ENCODE data around the gene GPR87. TPM values are rescaled to one million over a fixed set of nuclear protein-coding genes. Genes with fewer than 3 reads are reported as not detected.

Gene GPR87
- total and polyA plus RNA-seq, 2 of the 4 experiments (the other 2 are of a cell fraction) = 0.26 to 0.36 TPM

- Histone ChIP-seq H3K4me3 (ENCODE audit: insufficient read depth, low read depth, low read length) (no peak overlapping the region), H3K27me3 (ENCODE audit: control insufficient read depth, insufficient read depth, low read length) (no peaks in the 10 kb centered on the region), H3K9me1 (ENCODE audit: insufficient read depth, low read length) (no peaks in the 10 kb centered on the region), H3K27ac (ENCODE audit: insufficient read depth, low read length) (no peak overlapping the region), H2BK120ac (ENCODE audit: low read depth, low read length) (peak overlapping the region; percentile 5), H3K36me3 (ENCODE audit: control insufficient read depth, insufficient read depth, low read length) (no peaks in the 10 kb centered on the region), H3K9me3 (ENCODE audit: control insufficient read depth, insufficient read depth, low read length) (no peaks in the 10 kb centered on the region), H3K79me1 (ENCODE audit: low read depth in 1 of 2, low read length in 2 of 2) (no peaks in the 10 kb centered on the region), H3K23ac (ENCODE audit: low read depth, low read length) (no peak overlapping the region), H4K5ac (ENCODE audit: low read depth, low read length) (no peak overlapping the region; the same call in 1 of the 2 replicates), H3K9ac (ENCODE audit: low read depth, low read length) (no peak overlapping the region), H3K4me1 (ENCODE audit: control insufficient read depth, insufficient read depth, low read length) (peaks cover 3% of the 10 kb centered on the region; the same call in 1 of the 2 replicates), H3K18ac (ENCODE audit: low read depth, low read length) (peak overlapping the region; percentile 39; the same call in 1 of the 2 replicates), H2AK5ac (ENCODE audit: low read depth, low read length) (0 out of 2 replicates have a peak overlapping the region, but pooled peaks have one; percentile 67), H3K4me2 (ENCODE audit: low read depth, low read length) (no peak overlapping the region), H3K4ac (ENCODE audit: low read depth, low read length) (no peak overlapping the region), H3K56ac (ENCODE audit: extremely low read depth, insufficient read depth, low read length) (no peak overlapping the region), H2BK5ac (ENCODE audit: low read depth, low read length, poor library complexity, severe bottlenecking) (no peak overlapping the region), H2BK15ac (ENCODE audit: low read depth, low read length) (no peak overlapping the region), H2AFZ (replicated peaks; ENCODE audit: low read length, poor library complexity) (peak overlapping the region; percentile 37), H4K91ac (ENCODE audit: insufficient read depth, low read depth, low read length) (0 out of 2 replicates have a peak overlapping the region, but pooled peaks have one; percentile 25), H4K20me1 (ENCODE audit: insufficient read depth, low read length) (no peaks in the 10 kb centered on the region), H3K14ac (replicated peaks; ENCODE audit: low read depth, low read length) (no peak overlapping the region; the same call in 1 of the 2 replicates), H4K8ac (ENCODE audit: low read depth in 2 of 2, low read length in 2 of 2) (no peak overlapping the region), H2AK9ac (replicated peaks; ENCODE audit: low read depth, low read length, poor library complexity) (no peak overlapping the region), H2BK20ac (ENCODE audit: low read depth, low read length) (peak overlapping the region; percentile 62)
- intact Hi-C loops (cut with micrococcal nuclease) = loop anchor here (10.0 kb wide), 1 partner anchor 521 kb away; the partner anchor contains the start of gene SIAH2
- ChIA-PET POLR2A (ENCODE audit: unreplicated experiment) (no interaction called here), CTCF (no interaction called here)
- DNase-seq = no peak
- BruUV-seq (replicated peaks) = no TSS peak
- in situ Hi-C loops (cut with MboI; ENCODE audit: low sequenced_read_pairs) = no loop called here
- dilution Hi-C loops (cut with HindIII; ENCODE audit: low sequenced_read_pairs, unreplicated experiment) = no loop called here
- no CpG with 5 or more reads among the region's 1 CpG for WGBS, 2 experiments (ENCODE audit: extremely low coverage in 2 of 2, insufficient read length in 1 of 2)
- TF ChIP-seq MAFK (IDR thresholded peaks at IDR 0.05; ENCODE audit: low read depth, low read length) = no peak
- no peak for TF ChIP-seq POLR2A (IDR thresholded peaks at IDR 0.05; ENCODE audit: low read depth, low read length)
- TF ChIP-seq MXI1 (IDR thresholded peaks at IDR 0.05; ENCODE audit: borderline replicate concordance, low read depth, low read length) = no peak
- no peak for TF ChIP-seq SMC3 (IDR thresholded peaks at IDR 0.05; ENCODE audit: low read depth, low read length)
- no peak for TF ChIP-seq CHD1 (IDR thresholded peaks at IDR 0.05; ENCODE audit: low read depth, low read length)
- ATAC-seq (ENCODE audit: low read depth) = no peak
Observed at GRCh38 chr3:151285940-151286339, 30.7 kb downstream of the GPR87 start.

Data from IMR-90 (cell line).